GM18873 (cell line): ENCODE measurements around the gene CPT1A.

Experiments
- ATAC-seq: cut with Tn5 transposase; IDR thresholded peaks from one replicate; pipeline ENCODE4 v1.9.1; 2021; ENCODE audit warnings: mild to moderate bottlenecking, moderate library complexity, moderate number of reproducible peaks; ENCODE audit not compliant: unreplicated experiment, low FRiP score

The CPT1A gene

GRCh38 chr11:68763181-68763721 is 78.5 kb downstream of the CPT1A start:
- no peak for ATAC-seq

- ATAC-seq = no peak
Measured at GRCh38 chr11:68762481-68762880, 79.2 kb downstream of the CPT1A start.

GRCh38 chr11:68761801-68762200 is 79.9 kb downstream of the CPT1A start:
- no peak for ATAC-seq

GRCh38 chr11:68759991-68760390 is 81.7 kb downstream of the CPT1A start:
- ATAC-seq = no peak

- ATAC-seq = no peak
Measured at GRCh38 chr11:68757711-68758110, 84.0 kb downstream of the CPT1A start.

- ATAC-seq = no peak
Measured at GRCh38 chr11:68756171-68756766, 85.4 kb downstream of the CPT1A start.

GRCh38 chr11:68753300-68753699 is 88.4 kb downstream of the CPT1A start:
- no peak for ATAC-seq

- no peak for ATAC-seq
Measured at GRCh38 chr11:68751331-68751856, 90.3 kb downstream of the CPT1A start, which contains the start of gene TESMIN. TSS of gene TESMIN (minus strand) at chr11:68751520. CDS start at chr11:68750660, 860 bp downstream.

GRCh38 chr11:68751004-68751325 is 90.8 kb downstream of the CPT1A start:
- no peak for ATAC-seq

GRCh38 chr11:68750195-68751003 is 91.3 kb downstream of the CPT1A start:
- no peak for ATAC-seq

GRCh38 chr11:68749229-68750123 is 92.2 kb downstream of the CPT1A start:
- ATAC-seq = no peak

- ATAC-seq = no peak
Measured at GRCh38 chr11:68748061-68748460, 93.7 kb downstream of the CPT1A start.

- no peak for ATAC-seq
Measured at GRCh38 chr11:68743539-68743938, 98.2 kb downstream of the CPT1A start.

GRCh38 chr11:68741463-68741862 is 100.3 kb downstream of the CPT1A start:
- no peak for ATAC-seq

- ATAC-seq = no peak
Measured at GRCh38 chr11:68735646-68736045, 106.1 kb downstream of the CPT1A start.

GRCh38 chr11:68735125-68735524 is 106.6 kb downstream of the CPT1A start:
- no peak for ATAC-seq

GRCh38 chr11:68734111-68734510 is 107.6 kb downstream of the CPT1A start:
- ATAC-seq = no peak

GRCh38 chr11:68727783-68728182 is 113.9 kb downstream of the CPT1A start:
- no peak for ATAC-seq

- no peak for ATAC-seq
Measured at GRCh38 chr11:68724293-68724692, 117.4 kb downstream of the CPT1A start.

GRCh38 chr11:68722143-68722542 is 119.6 kb downstream of the CPT1A start:
- no peak for ATAC-seq

- ATAC-seq = no peak
Measured at GRCh38 chr11:68721075-68721474, 120.6 kb downstream of the CPT1A start.
